Cerebellar nuclear complex (tissue), 1 donor: ENCODE data around the gene HYAL3.
A peak's percentile ranks its signal among the peaks of the same experiment; 100 is the strongest.

Experiments
- DNase-seq, 2 experiments: peaks; one replicate each; lab custom pipeline; 2025; lab: John Stamatoyannopoulos, UW

HYAL3 gene

GRCh38 chr3:50298836-50299637 is at the start of gene HYAL3, which contains the start of gene NAA80:
TSS of gene HYAL3 (minus strand) at chr3:50299405. CDS start at chr3:50295602, 3,803 bp downstream.
TSS of gene NAA80 (minus strand) at chr3:50299405. CDS start at chr3:50297463, 1,942 bp downstream.
- peak; percentile 98 to 99 for DNase-seq

GRCh38 chr3:50347187-50347813 is 48.1 kb upstream of the HYAL3 start:
- peak; percentile 15 to 77 for DNase-seq

- DNase-seq, result no peak
These were observed 46.5 kb upstream of the HYAL3 start, which contains the start of gene ZMYND10 for GRCh38 chr3:50345586-50346234. TSS of gene ZMYND10 (minus strand) at chr3:50345732. CDS start at chr3:50345579, 153 bp downstream.

- no peak for DNase-seq
These were observed 45.8 kb upstream of the HYAL3 start for GRCh38 chr3:50345008-50345407.

- no peak for DNase-seq
These were observed 43.8 kb upstream of the HYAL3 start for GRCh38 chr3:50342813-50343633.

- no peak for DNase-seq
These were observed 42.9 kb upstream of the HYAL3 start for GRCh38 chr3:50341996-50342650.

GRCh38 chr3:50341537-50341936 is 42.3 kb upstream of the HYAL3 start:
- DNase-seq, result no peak

- DNase-seq, result no peak
These were observed 41.5 kb upstream of the HYAL3 start, which contains the start of gene RASSF1 for GRCh38 chr3:50340448-50341329. TSS of gene RASSF1 (minus strand) at chr3:50340836. CDS start at chr3:50340805, 31 bp downstream.

GRCh38 chr3:50340147-50340447 is 40.9 kb upstream of the HYAL3 start:
- DNase-seq, result no peak

GRCh38 chr3:50339485-50340146 is 40.4 kb upstream of the HYAL3 start:
- no peak for DNase-seq

- DNase-seq, result no peak
These were observed 39.8 kb upstream of the HYAL3 start for GRCh38 chr3:50338965-50339364.

GRCh38 chr3:50337175-50337861 is 38.1 kb upstream of the HYAL3 start:
- DNase-seq, result peak; percentile 93 to 96

GRCh38 chr3:50336452-50337174 is 37.4 kb upstream of the HYAL3 start:
- no peak for DNase-seq

GRCh38 chr3:50334339-50335075 is 35.3 kb upstream of the HYAL3 start:
- no peak for DNase-seq

- DNase-seq, result no peak
These were observed 34.6 kb upstream of the HYAL3 start for GRCh38 chr3:50333744-50334328.

- no peak for DNase-seq
These were observed 32.2 kb upstream of the HYAL3 start for GRCh38 chr3:50331364-50331907.

- DNase-seq, result no peak
These were observed 31.1 kb upstream of the HYAL3 start for GRCh38 chr3:50330330-50330729.
